Stimulated activated CD4-positive, alpha-beta T cell treated with anti-CD3 and anti-CD28 coated beads, Interleukin-12 subunit alpha, Interleukin-12 subunit beta, amount 100 ng/mL, for 48 hours (primary cell): ENCODE measurements around the gene NFYA.

Source experiments
- DNase-seq, 3 donors: peaks; one replicate each; pipeline ENCODE4 v3.0.0-alpha.2; 2020; ENCODE audit warnings: low read depth in 2 of 3, low spot score in 1 of 3

The NFYA gene

DNA sequence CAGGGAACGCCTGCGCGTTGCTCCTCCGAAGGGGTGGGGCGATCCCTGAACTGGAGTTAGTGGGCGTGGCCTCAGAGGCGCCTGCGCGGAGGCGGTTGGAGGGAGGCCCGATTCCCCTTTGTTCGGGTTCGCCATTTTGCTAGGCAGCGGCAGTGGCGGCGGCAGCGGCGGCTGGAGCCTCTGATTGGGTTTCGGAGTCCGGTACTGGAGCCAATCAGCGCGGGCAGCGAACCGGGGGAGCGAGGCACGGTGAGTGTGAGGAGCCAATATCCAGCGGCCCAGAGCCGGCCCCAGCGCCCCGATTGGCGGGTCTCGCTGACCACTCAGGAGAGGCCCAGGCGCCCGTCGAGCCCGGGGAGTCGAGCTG lies at the start of gene NFYA:
Gene NFYA (plus strand): TSS at position 139 of the 367 bp plus-strand sequence. CDS start 6,116 bp downstream, outside the sequence.
- peak in 1 of 3 donors; percentile 99 for DNase-seq

- no peak for DNase-seq
Observed at GRCh38 chr6:41023114-41023513, 49.7 kb upstream of the NFYA start.

DNA sequence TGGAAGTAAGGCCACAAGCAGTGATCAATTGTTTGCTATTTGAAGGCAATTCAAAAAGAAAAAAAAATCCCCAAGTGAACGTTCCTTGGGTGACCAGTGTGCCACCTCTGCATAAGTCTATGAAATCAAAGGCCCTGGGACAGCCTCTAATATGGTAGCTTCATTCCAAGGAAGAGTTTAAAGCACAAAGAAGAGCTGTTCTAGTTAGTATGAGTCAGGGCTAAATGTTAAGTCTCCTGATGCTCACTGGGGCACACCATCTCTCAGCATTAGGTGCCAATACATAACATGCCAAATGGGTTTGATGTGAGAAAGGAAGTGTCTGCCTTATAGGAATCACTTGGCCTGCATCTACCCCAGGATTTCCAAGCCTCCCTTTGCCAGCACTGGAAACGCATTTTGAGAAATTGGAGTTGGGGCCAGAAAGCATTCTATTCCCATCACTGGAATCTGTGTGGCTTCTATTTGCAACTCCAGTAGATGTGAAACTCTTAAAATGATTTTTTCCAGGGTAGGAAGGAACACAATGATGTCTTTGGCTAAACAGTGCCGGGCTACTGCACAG lies 46.7 kb upstream of the NFYA start:
- no peak for DNase-seq

- DNase-seq, result no peak
Observed at GRCh38 chr6:41027241-41027640, 45.5 kb upstream of the NFYA start.

DNA sequence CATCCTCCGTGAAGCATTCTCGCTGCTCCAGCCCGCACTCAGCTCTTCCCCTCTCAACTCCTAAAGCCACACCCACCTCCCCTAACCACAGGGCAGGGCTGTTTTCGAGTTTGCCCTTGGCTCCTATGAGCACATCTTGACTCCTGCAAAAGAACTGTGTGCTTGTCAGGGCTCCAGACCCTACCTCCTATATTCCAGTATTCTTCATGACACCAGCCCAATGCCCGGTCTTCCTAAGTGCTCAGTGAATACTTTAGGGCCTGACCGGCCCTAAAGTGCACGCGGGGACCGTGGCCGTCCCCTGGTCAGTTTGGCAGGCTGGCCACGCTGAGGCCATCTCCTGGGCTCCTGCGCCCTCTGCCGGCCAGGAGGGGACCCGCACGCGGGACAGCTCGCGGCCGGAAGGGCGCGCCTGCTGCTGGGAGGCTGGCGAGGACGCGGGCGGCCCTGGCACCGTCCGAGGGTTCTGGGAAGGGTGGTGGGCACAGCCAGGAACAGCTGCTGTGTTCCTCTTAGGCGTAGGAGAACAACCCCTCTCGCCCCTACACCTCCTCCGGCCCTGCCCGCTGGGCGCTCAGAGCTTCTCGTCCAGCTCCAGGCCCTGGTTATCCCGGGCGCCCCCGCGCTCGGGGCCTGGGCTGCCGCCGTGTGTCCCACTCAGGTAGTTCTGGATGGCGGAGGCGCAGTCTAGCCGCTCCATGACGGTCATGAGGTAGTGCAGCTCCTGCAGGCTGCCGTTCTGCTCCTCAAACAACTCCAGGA lies 44.8 kb upstream of the NFYA start:
- DNase-seq, result peak; percentile 48 to 75 (median 74)

DNA sequence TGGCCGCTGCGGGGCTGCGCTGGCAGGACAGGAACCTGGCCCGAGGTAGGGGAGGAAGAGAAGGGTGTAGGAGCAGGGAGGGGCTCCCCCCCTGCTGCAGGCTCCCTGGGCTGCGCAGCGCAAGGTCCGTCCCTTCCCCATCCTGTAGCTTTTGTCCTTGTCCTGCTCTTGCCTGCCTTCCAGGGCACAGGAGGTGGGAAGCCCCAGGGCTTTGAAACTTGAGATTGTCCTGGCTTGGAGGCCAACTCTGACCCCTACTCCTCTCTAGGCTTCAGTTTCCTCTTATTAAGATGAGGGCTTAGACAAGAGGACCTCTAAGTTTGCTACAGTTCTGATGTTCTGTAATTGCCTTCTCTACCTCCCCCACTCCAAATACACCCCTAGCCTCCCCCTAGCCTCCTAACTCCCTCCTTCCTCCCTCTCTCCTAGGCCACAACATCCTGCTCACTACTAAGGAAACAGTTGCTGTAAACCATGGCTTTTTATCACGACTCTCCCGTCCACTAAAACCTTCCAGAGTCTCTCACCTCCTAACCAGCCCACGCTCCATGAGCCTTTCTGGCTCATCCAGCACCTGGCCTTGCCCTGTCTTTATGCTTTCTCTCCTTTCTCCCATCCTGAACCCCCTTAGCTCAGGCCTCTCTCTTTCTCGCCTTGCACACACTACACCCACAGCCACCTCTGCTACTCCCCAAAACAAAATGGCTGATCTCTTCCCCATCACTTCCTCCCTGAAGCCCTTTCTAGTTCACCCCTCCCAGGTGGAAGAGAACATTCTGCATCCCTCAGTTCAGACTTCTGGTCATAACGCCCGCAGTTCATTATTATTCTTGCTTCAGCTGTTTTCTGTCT lies 44.0 kb upstream of the NFYA start:
- peak in 2 of 3 donors; percentile 4 to 8 for DNase-seq

- DNase-seq, result no peak
Observed at GRCh38 chr6:41032830-41033229, 39.9 kb upstream of the NFYA start.

GRCh38 chr6:41033776-41034175 lies 39.0 kb upstream of the NFYA start:
- DNase-seq, result no peak

DNA sequence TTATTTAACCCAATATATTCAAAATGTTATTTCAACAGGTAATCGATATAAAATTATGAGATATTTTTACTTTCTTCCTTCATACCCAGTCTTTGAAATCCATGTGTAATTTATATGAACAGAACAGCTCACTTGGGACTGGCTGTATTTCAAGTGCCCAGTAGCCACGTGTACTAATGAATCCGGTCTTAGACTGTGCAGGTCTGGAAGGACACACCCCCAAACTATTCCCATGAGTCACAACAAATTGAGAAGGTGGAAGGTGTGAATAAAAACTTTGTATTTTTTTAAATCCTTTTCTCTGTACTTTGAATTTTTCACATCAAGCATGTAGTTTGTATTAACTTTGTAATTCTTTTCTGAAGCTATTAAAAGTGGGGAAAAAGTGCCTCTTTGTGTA lies 36.6 kb upstream of the NFYA start:
- DNase-seq, result no peak

DNA sequence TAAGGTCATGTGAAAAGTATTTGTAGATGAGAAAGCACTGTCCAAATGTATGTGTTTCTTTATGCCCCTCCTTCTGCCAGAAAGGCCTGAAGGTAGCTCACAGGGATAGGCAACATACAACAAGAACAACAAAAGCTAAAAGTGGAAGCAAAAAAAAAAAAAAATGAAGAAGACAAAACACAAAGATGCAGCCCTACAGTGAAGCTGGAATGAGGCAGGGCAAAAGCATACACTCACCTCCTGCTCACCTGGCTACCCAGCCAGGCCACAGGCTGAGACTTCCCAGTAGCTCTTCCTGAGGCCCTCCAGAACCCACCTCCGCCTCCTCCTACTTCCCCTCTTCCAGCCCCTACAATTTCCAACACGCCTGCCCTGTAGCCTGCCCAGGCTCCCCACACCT lies 36.2 kb upstream of the NFYA start:
- no peak for DNase-seq

- no peak for DNase-seq
Observed at GRCh38 chr6:41037107-41037900, 35.5 kb upstream of the NFYA start.

DNA sequence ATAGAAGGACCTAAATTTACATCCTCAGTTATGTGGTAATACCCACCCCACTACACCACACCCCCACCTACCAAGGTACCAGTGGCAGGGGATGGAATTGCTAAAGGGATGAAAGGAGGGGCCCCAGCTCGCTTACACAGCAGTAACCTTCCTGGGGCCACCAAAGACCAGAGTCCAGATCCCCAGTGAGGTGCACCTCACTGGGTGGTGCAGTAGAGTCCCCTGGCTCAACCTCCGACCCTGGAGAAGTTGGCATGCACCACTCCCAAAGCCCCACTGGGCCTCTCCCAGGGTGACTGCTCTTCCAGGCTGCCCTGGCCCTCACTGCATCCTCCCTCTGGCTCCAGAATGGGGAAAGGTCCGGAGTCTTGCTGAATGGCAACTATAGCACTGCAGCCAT lies 34.6 kb upstream of the NFYA start:
- DNase-seq, result no peak

DNA sequence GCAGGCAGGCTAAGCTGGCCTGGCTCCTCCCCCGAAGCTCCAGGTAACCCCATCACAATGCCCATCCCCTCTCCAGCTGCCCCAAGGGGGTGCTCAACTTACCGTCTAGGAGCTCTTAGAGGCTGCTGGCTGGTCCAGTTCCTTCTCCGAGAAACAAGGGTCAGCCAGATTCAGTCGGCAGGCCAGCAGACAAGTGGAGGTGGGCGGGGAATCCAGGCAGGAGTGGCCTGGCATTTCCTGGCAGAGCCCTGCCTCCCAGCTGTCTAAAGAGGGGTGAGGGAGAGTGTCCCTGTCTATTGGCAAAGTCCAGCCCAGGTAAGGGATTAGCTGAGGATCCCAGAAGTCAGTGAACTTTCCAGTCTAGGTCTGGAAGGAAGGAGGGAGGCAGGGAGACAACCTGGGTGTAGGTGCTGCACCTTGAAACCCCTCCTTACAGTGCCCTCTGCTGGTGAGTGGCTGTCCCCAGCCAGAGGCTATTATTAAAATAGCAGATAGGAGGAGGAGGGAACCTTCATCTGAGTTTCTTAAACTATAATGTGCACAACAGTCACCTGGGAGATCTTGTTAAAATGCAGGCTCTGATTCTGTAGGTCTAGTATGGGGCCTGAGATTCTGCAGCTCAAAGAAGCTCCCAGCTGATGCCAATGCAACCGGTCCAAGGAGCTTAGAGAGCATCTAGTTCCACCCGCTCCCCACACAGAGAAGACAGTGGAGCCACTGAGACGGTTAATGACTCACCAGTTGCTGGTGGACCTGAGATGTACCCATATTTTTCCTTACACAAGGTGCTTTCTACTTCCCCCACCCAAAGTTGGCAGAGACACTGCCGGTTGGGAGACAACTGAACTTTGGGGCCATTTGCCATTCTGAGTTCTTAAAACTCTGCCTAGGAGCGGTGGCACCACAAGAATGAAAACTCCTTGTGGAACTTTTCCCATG lies 33.4 kb upstream of the NFYA start, which contains the start of gene UNC5CL:
Gene UNC5CL (minus strand): TSS at position 162 of the 939 bp plus-strand sequence. CDS start 4,147 bp downstream, outside the sequence.
- peak; percentile 31 to 59 (median 39) for DNase-seq

- no peak for DNase-seq
Observed at GRCh38 chr6:41040101-41040939, 32.5 kb upstream of the NFYA start.

DNA sequence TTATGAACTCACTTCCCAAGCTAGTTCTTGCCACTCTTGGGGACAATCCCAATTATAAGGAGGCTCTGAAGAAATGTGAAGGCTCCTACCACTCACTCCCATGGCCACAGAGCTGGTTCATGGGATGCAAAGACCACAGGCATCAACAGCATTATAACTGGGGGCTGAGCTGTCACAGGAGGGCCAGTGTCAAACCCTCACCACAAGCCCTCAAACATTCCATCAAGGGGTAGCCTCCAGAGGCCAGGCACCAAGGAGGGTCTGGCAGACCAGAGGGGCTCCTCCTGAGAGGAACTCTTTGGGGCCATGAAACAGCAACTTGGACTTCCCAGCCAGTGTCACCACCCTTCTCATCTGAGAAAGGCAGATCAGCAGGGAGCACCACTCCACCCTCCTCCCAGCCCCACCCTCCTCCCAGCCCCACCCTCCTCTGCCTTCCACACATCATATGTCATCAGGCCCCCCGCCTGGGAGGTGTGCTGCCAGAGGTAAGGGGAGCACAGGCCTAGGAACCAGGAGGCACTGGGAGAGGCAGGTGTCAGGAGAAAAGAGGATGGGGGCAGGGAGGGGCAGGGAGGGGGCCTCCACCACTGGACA lies 31.7 kb upstream of the NFYA start:
- no peak for DNase-seq

GRCh38 chr6:41042226-41043055 lies 30.3 kb upstream of the NFYA start, which contains the start of gene TSPO2:
TSPO2 (plus strand) TSS chr6:41042467; CDS start chr6:41042986, 519 bp downstream.
- DNase-seq, result no peak

DNA sequence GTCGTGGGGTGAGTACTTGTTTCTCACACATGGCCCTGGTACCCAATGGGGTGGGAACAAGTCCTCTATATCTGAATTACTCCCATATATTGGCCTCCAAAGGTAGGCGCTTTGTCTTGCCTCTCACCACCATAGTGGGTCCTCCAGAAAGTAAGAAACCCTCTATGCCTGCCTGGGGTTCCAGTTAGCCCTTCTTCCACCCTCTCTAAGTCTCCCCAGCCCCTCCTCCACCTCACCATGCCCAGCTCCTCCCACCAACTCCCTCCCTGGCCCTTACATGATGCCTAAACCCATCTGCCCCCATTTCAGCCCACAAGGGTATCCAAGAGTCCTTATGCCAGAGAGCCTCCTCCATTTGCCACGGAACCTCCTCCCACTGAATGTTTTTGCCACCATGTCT lies 29.6 kb upstream of the NFYA start:
- DNase-seq, result no peak

GRCh38 chr6:41045664-41046063 lies 27.1 kb upstream of the NFYA start:
- DNase-seq, result no peak
